GM19351 (cell line): Measurements from ENCODE around the gene STUM.
"Not testable (repeated sequence)": the region's sequence is repeated elsewhere in the genome, so short reads cannot be mapped to it uniquely, and the experiment has no call there.

ENCODE experiments used
- ATAC-seq: cut with Tn5 transposase; IDR thresholded peaks from one replicate; pipeline ENCODE4 v1.9.1; 2021; ENCODE audit warnings: mild to moderate bottlenecking, moderate library complexity; ENCODE audit not compliant: unreplicated experiment

STUM gene

DNA sequence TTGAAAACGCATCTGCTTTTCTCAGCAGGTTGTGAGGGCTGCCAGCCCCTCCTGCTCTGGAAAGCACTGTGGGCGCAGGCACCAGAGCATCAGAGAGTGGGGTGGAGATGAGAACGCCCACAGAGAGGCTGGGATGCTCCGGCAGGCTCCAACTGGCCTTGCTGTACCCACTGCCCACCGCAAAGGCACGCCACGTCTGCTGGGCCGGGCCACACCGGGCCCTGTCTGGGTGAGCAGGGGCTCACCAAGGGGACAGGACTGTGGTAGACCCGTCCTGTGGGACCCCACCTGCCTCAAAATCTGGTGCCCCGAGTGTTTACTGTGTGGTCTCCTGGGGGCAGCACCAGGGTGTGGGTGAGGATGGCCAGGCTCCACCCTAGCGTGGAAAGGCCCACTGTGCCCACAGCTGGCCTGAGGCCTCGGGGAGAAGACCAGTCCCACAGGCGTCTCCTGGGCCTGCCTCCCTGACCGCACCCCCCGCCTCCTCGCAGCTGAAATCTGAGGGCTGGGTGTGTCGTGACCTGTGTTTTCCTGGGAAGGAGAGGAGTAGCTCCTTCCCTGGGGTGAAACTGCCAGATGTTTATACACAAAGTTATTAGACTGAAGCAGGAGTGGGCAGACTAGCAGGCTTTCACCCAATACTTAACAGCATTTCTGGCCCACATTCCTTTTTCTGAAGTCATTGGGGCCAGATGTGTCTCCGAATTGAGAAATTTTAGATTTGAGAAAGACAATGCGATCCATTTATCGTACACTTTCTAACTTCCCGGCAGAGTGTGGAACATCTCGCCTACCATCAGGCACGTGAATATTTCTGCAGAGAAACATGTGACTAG, 53.8 kb downstream of the STUM start:
- no peak for ATAC-seq

DNA sequence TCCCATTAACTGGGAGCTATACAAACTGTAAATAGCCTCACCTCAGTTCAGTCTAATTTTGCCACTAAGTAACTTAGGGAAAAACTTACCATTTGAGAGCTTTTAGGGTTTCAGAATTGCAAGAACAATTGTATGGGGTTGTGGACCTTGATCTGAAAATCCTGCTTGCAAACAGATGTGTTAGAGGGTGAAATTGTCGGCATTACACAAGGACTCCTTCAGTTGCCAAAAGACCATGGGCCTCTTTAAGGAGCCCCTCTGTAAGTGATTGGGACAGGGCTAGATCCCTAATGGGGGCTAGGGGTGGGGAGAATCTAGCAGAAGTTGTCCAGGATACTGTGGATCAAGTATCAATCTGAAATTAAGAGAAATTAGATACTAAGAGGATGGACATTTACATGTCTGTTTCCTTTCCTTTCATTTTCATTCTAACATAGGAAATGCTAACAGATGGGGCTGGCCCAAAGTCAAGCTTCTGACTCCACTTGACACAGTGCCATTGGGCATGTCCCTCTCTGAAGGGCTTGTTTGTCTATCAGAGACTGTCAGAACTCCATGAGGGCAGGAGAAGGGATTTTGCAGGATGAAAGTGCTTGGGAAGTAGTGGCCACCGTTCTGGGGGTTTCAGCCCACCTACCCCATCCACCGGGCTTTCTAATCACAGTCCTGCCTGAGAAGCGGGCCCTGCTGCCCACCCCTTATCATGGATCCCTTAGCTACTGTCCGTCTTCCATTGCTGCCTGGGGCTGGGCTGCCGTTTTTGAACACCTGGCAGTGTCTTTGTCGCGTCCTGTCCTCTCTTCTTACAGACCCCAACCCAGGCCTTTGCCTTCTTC, 54.7 kb downstream of the STUM start:
- ATAC-seq = no peak

DNA sequence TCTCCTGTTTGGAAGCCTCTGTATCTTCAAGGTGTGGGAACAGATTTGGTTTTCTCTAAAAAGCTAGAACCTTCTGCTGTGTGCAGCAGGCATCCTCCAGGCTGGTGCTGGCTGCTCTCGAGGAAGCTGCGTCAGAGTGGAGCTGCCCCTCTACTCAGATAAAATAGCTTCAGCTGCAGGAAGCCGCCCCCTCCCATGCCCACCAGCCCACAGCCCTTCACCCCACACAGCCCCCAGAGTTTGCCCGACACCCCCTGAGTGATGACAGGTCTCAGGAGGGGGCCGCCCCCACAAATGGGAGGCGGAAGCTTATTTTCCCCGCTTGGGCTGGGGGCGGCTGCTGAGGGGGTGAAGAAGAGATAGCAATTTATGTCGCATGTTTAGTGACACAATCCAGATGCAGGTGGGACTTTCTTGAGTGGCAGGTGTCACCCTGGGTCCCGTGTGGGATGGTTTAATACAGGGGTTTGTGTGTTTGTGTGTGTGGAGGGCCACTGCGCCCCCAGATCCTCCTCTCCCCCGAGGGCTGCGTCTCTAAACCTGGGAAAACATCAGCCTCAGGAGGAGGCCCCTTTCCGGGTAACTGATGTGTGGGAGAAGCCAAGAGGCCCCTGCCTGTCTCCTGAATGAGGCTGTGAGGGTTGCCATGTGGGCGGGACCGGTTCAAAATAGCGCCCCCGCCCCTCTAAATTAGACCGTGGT, 55.4 kb downstream of the STUM start:
- no peak for ATAC-seq

DNA sequence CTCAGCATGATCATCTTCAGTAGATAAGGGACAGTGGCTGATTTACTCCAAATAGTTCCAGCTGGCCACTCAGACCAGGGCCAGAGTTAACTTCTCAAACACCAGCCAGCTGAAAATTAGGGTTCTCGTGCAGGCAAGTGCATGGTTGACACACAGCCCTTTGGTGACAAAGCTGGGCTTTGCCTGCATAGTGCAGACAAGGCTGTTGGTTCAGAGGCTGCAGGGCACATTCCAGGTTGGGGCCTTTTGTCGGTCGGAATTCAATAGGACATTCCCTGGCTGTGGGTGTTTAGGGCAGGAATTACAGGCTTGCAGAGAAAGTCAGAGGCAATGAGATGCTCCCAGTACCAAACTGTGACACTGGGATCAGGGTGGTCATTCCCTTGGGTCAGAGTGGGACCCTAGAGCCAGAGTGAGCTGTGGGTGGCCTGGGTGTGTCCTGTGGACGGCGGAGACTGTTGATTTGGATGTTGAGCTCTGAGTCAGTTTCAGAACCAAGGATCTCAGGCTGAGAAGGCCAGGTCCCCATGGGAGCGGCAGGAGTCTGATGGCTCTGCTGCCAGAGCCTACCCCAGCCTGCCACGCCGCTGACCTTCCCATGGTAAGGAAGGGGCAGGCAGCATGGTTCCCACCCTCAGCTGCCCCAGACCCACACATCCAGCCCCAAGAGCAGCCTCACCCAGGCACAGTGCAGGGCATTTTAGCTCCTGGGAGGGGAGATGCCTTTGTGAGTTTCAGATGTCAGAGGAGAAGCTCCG, 56.2 kb downstream of the STUM start:
- ATAC-seq = no peak

DNA sequence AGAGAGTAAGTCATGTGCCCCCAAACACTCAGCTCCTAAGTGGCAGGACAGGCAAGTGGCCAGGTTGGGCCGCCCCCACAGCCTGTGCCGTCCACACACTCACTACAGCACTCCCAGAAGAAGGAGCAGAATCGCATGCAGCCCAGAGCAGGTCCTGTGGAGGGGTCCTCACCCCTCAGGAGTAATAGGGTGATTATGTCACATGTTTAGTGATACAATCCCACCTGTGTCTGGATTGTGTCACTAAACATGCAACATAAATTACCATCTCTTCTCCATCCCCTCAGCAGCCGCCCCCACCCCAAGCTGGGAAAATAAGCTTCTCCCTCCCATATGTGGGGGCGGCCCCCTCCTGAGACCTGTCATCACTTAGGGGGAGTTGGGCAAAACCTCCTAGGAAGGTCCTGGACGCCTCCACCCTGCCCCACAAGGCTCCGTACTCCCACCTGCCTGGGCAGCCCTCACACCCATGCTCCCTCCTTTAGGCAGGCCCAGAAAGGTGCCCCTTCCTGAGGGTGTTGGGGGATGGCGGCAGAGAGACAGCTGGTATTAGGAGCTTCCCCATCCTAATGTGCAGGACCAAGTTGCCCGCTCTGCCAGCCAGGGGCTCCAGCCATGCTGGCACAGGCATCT, 56.9 kb downstream of the STUM start:
- ATAC-seq = no peak

DNA sequence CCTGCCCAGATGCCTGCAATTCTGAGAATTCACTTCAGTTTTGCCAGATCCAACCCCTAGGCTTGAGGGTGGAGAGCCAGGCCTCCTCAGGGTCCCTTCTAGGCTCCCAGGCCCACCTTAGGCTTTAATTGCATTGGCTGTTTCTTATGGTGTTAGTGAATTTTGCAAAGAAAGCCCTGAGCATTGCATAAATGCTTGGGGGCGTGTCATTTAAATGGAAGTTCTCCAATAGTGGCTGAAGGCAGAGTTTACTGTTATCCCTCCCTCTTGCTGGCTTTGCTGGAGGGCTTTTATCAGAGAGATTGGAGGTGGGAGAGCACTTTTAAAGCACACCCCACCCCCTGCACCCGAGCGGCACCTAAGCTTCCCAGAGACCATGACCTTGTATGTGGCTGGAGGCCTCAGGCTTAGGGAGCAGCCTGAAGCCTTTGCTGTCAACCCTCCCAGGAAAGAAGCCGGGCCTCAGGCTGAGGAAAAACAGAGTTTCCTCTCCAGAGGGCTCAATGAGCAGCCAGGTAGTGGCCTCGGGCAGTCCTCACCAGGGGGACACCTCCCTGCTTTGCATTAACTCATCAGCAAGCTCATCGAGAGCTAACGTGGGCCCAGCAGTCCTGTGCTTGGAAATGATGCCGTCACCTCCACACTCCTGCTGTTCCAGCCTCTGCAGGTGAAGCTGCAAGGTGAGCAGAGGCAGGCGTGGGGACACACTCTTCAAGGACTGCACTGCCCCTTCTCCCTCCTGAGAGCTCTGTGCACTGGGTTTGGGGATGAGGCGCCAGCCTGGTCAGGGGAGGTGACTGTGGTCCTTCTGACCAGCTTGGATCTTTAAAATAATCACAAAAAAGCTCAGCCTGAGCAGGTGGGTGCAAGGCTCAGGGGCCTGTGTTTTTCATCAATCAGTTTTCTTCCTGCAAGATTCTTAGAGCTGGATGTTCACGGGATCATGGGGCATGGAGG, 58.0 kb downstream of the STUM start:
- no peak for ATAC-seq

DNA sequence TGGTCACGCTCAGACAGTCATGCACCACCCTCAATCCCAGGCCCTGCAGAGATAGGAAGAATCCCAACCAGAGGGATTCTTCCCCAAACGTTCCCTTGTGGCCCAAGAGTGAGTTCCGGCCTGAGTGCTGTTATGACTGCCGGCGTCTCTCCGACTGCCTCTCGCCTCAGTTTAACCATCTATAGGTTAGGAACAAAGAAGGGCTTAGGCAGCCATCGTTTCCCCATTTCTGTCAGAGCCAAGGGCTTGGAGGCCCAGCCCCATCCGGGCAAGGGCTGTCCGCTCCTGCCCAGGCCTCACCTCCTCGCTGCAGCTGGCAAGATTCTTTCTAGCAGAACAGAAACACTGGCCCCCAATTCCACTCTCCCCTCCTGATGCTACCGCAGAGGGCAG, 58.7 kb downstream of the STUM start:
- no peak for ATAC-seq

DNA sequence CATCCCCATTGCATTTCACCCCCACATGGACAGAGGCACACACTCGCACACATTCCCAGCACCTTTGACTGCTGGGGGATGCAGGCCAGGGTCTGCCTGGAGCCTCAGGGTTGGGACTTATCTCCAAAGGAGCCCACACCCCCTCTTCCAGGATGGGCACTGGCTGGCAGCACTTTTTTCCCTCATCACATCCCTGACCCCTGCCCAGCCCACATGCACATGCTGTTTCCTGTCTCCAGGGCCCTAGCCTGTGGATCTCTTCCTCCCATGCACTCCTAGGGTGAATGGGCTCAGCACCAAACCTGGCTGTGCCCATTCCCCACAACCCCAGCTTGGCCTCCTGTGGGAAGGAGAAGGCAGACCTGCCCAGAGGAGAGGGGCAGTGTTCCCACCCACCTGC, 59.3 kb downstream of the STUM start:
- ATAC-seq = no peak

DNA sequence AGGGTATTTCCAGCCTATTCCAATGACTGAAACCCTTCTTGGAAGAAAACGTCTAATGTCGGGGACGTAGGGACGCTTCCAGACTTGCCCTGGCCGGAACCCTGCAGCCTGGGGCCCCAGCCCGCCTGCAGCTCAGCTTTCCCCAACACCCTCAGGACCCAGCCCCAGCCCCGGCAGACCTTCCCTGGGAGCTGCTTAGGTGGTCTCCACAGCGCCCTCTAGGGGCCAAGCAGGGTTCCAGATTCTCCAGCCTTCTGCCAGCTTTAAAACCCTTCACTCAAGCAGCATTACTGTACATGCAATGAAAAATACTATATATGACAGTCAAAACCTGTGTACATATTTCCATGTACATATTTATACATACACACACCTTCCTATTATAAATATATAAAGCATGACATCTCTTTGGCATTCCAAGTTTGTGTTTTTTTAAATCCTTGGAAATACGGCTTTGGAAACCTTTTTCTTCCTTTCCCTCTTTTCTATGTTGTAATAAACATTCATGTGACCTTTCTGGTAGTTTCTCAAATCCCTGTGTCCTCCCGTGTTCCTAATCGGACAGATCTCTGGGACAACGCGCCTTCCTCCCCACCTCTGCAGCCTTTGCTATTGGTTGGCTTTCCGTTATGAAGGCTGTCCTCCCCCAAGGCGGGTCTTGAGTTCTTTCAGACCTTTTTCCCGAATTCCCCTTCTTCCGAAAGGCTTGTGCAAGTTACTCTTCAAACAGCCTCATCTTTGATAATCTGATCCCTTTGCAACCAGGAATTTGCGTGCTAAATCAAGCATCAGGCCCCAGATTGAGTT, 60.3 kb downstream of the STUM start:
- ATAC-seq = peak; percentile 77

DNA sequence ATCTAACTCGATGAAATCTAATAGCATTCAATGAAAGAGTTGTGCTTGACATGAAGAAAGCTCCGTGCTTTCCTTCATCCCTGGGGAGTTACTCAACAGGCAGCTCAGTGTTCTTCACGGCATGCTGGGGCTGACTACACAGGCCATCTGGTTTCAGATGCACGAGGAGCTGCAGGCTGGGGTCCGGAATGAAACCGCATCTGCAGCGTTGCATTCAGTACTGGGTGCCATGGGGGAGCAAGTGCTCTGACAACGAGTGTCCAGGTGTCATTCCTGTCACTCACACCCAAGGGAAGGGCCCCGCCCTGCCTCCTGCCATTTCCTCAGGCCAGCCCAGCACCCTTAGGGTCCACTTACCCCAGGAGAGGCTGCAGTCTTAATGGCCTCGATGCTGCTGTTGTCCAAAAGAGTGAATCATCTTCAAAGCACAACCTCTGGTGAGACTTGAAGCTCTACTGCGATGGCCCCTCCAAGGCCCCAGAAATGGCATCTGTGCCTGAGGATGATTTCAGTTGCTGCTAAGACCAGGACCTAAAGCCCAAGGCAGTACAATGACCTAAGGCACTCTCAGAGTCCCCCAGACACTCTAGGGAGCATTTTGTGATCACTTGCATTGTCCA, 61.4 kb downstream of the STUM start:
- ATAC-seq = no peak

DNA sequence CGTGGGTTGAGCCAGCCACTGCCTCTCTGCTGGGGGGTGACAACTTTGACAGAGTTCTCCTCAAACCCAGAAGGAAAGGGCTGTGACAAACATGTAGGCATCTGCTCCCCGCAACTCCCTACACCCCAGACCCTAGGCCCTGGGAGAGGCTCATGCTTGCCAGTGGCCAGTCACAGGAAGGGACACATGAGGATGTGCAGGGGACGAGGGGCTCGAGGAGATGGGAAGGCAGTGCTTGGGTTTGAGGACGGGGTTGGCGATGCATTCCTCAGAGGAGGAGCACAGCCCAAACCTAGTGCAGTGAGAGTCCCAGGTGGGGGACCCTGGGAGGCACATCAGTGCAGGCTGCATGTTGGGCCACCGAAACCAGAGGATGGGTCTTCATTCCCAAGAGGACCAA, 62.1 kb downstream of the STUM start:
- ATAC-seq = no peak

DNA sequence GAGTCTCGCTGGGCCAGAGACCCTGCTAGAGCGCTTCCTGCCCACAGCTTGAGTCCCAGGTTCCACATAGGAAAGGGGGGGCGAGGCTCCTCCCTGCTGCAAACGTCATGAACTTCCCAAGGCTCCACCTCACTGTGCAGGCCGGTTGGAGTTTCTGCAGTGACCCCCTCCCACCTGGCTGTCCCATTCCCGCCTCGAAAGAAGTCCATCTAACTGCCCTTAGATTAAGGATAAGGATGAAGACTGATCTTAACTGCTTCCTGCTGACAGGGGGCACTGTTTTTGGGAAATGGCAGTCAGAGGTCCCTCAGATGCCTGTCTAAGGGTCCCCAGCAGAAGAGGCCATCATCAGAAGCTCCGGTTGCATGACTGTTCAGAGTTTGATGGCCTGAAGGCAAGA, 62.7 kb downstream of the STUM start:
- no peak for ATAC-seq

DNA sequence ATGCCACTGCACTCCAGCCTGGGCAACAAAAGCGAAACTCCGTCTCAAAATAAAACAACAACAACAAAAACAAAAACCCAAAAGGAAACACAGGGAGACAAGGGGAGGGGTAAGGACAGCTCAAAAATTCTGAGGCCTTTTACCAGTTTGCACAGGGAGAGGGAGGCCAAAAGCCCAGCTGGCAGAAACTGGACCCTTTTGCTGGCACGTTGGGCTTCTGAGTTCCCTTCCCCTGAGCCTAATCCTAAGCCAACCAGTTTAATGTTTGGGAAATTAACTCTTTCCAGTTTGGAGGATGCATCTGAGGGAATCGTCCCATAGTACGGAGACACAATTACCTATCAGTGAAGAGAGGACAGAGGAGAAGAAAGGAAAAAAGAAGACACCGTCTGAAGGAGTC, 63.4 kb downstream of the STUM start:
- not testable (repeated sequence) for ATAC-seq

DNA sequence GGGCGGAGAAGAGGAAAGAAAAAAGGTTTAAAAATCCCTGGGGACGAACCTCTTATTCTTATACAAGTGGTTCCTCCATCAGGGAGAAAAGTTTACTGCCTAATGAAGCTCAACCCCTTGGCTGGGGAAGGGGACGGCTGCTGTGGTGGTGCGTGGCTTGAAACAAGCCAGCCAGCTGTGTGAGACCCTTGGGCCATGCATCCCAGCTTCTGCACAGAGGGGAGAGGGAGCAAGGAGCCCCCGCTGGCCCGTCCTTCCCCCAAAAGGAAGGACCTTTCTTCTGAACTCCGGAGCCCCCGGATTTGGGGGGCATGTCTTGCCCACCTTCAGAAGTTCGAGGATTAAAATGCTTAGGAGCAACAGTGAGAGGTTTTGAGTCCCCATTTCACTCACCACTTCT, 67.3 kb downstream of the STUM start:
- ATAC-seq = no peak

DNA sequence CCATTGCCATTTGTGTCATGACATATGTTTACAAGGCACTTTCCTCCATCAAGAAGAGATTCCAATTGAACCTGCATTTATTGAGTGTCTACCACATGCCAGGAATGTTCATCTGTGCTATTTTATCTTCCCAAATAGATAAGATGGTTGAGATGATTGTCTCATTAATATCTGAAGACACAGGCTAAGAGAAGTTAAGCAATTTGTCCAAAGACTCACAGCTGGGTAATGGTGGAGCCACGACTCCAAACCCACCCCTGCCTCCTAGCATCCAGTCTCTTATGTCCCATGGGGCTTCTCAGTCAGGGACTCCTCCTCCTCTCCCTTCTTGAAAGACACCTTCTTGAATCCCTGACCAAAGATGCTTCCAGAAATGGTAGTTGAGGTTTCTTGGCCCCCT, 68.1 kb downstream of the STUM start:
- no peak for ATAC-seq

DNA sequence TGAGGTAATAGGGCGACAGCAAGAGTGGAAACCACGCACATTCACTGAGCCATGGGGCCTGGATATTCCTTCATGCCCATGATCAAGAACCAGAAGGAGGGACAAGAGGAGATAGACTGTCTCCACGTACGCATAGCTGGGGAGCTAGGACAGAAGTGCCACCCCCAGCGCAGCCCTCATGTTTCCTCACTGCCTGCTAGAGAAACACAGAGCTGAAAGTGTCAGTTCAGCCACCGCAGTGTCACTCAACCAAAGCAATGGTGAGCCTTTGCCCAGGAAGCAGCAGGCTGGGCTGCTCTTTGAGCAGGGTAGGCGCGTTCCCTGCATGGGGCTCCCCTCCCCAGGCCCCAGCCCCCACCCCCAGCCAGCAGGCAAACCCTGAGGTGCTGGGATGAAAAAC, 68.5 kb downstream of the STUM start:
- ATAC-seq = no peak

DNA sequence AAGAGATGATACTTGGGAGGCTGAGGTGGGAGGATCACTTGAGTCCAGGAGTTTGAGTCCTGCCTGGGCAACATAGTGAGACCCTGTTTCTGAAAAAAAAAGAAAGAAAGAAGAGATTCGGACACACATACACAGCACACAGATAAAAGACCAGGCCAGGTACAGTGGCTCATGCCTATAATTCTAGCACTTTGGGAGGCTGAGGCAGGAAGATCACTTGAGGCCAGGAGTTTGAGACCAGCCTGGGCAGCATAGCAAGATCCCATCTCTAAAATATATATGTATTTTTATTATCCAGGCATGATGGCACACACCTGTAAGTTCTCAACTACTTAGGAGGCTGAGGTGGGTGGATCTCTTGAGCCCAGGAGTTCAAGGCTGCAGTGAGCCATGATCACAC, 69.2 kb downstream of the STUM start:
- ATAC-seq = not testable (repeated sequence)

DNA sequence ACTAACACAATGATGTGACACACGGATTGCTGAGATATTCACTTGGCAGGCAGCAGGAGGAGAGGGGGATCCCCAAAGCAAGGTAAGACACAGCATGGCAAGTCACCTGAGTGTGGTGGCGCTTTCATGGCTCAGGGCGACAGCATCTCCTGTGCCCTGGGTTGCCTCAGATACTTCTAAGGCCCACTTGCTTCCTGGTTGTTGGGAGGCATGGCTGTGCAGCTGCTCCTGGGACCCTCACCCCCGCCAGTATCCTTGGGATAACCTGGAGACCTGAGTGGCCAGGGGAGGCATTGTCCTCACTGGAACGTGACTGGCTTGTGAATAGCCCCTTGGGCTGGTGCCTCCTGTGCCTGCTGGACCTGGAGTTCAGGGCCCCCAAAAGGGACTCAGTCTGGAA, 69.8 kb downstream of the STUM start:
- ATAC-seq = no peak
